ENCODE results near the gene PRICKLE1. TPM values are rescaled to one million over a fixed set of nuclear protein-coding genes. Genes with fewer than 3 reads are reported as not detected.

The PRICKLE1 gene
- total RNA-seq, 1 experiment from 2014 or later, result 7.0 TPM

GRCh38 chr12:42557586-42558172 lies 31.9 kb downstream of the PRICKLE1 start:
- no TSS peak for BruUV-seq (replicated peaks)
- no peak overlapping the region for H3K27ac ChIP-seq
- no peak overlapping the region for H3K4me3 ChIP-seq
- H3K4me2 ChIP-seq, result no peak overlapping the region
- H3K4me1 ChIP-seq (replicated peaks; ENCODE audit: insufficient read depth), result no peaks in the 10 kb centered on the region
- H3K36me3 ChIP-seq (ENCODE audit: low read depth), result no peaks in the 10 kb centered on the region
- intact Hi-C loops (cut with micrococcal nuclease; ENCODE audit: unreplicated experiment), result no loop called here
- ChIA-PET CTCF (no interaction called here), POLR2A (ENCODE audit: unreplicated experiment) (no interaction called here)
- H4K20me1 ChIP-seq (ENCODE audit: insufficient read depth), result no peaks in the 10 kb centered on the region
- no peaks in the 10 kb centered on the region for H3K79me2 ChIP-seq (ENCODE audit: low read depth)
- no peaks in the 10 kb centered on the region for H3K9me3 ChIP-seq (ENCODE audit: insufficient read depth, low read depth)
- H3K9me2 ChIP-seq (ENCODE audit: insufficient read depth), result no peaks in the 10 kb centered on the region
- no peak overlapping the region for H2AFZ ChIP-seq
- TF ChIP-seq EZH2 (IDR thresholded peaks at IDR 0.05; ENCODE audit: low read depth) (no peak), CTCF (conservative IDR thresholded peaks at IDR 0.05) (no peak)
- no peak for DNase-seq
- no peaks in the 10 kb centered on the region for H3K27me3 ChIP-seq (ENCODE audit: insufficient read depth, low read depth)
- H3F3A ChIP-seq (ENCODE audit: insufficient read depth, low read depth), result no peaks in the 10 kb centered on the region

- ChIA-PET POLR2A (ENCODE audit: unreplicated experiment) (no interaction called here), CTCF (no interaction called here)
- H4K20me1 ChIP-seq (ENCODE audit: insufficient read depth), result no peaks in the 10 kb centered on the region
- H3K4me3 ChIP-seq, result no peak overlapping the region
- no peaks in the 10 kb centered on the region for H3K36me3 ChIP-seq (ENCODE audit: low read depth)
- no peak overlapping the region for H2AFZ ChIP-seq
- no peak for DNase-seq
- no peaks in the 10 kb centered on the region for H3K4me1 ChIP-seq (replicated peaks; ENCODE audit: insufficient read depth)
- no peaks in the 10 kb centered on the region for H3K9me2 ChIP-seq (ENCODE audit: insufficient read depth)
- intact Hi-C loops (cut with micrococcal nuclease; ENCODE audit: unreplicated experiment), result no loop called here
- no TSS peak for BruUV-seq (replicated peaks)
- H3K4me2 ChIP-seq, result no peak overlapping the region
- H3K27me3 ChIP-seq (ENCODE audit: insufficient read depth, low read depth), result no peaks in the 10 kb centered on the region
- H3K79me2 ChIP-seq (ENCODE audit: low read depth), result no peaks in the 10 kb centered on the region
- no peaks in the 10 kb centered on the region for H3K9me3 ChIP-seq (ENCODE audit: insufficient read depth, low read depth)
- TF ChIP-seq CTCF (conservative IDR thresholded peaks at IDR 0.05) (no peak), EZH2 (IDR thresholded peaks at IDR 0.05; ENCODE audit: low read depth) (no peak)
- H3F3A ChIP-seq (ENCODE audit: insufficient read depth, low read depth), result no peaks in the 10 kb centered on the region
- no peak overlapping the region for H3K27ac ChIP-seq
Measured at GRCh38 chr12:42556917-42557316, 32.6 kb downstream of the PRICKLE1 start.

GRCh38 chr12:42552822-42553221 lies 36.7 kb downstream of the PRICKLE1 start:
- BruUV-seq (replicated peaks), result no TSS peak
- no peak overlapping the region for H3K27ac ChIP-seq
- no peaks in the 10 kb centered on the region for H3K79me2 ChIP-seq (ENCODE audit: low read depth)
- ChIA-PET POLR2A (ENCODE audit: unreplicated experiment) (no interaction called here), CTCF (interaction anchor here (0.7 kb wide), 1 partner anchor 10 kb away, joined by 3 read pairs; no protein-coding TSS in a partner anchor)
- H3K4me2 ChIP-seq, result no peak overlapping the region
- no peak overlapping the region for H2AFZ ChIP-seq
- no peak for DNase-seq
- H3K9me3 ChIP-seq (ENCODE audit: insufficient read depth, low read depth), result no peaks in the 10 kb centered on the region
- no peaks in the 10 kb centered on the region for H3K36me3 ChIP-seq (ENCODE audit: low read depth)
- intact Hi-C loops (cut with micrococcal nuclease; ENCODE audit: unreplicated experiment), result no loop called here
- no peaks in the 10 kb centered on the region for H4K20me1 ChIP-seq (ENCODE audit: insufficient read depth)
- no peaks in the 10 kb centered on the region for H3K27me3 ChIP-seq (ENCODE audit: insufficient read depth, low read depth)
- no peaks in the 10 kb centered on the region for H3K4me1 ChIP-seq (replicated peaks; ENCODE audit: insufficient read depth)
- H3F3A ChIP-seq (ENCODE audit: insufficient read depth, low read depth), result no peaks in the 10 kb centered on the region
- no peak for TF ChIP-seq EZH2 (IDR thresholded peaks at IDR 0.05; ENCODE audit: low read depth)
- no peak for TF ChIP-seq CTCF (conservative IDR thresholded peaks at IDR 0.05)
- H3K4me3 ChIP-seq, result no peak overlapping the region
- H3K9me2 ChIP-seq (ENCODE audit: insufficient read depth), result no peaks in the 10 kb centered on the region

All from PC-9 (cell line).